C4-2B (cell line): Measurements from ENCODE around the gene TAF7.
"Not testable (repeated sequence)": the region's sequence is repeated elsewhere in the genome, so short reads cannot be mapped to it uniquely, and the experiment has no call there.

Experiments used
- H3K27ac ChIP-seq: fragments of 450-650 bp; 2 replicates; pipeline ENCODE4 v1.5.1; 2017
- ZFX ChIP-seq: fragments of 450-650 bp; IDR thresholded peaks from 2 replicates; pipeline ENCODE4 v1.6.1; 2017
- TF ChIP-seq, protein P1 (sequence below): fragments of 450-650 bp; conservative IDR thresholded peaks from 2 replicates; pipeline ENCODE4 v1.5.1; 2017; ENCODE audit warnings: mild to moderate bottlenecking

Gene TAF7

DNA sequence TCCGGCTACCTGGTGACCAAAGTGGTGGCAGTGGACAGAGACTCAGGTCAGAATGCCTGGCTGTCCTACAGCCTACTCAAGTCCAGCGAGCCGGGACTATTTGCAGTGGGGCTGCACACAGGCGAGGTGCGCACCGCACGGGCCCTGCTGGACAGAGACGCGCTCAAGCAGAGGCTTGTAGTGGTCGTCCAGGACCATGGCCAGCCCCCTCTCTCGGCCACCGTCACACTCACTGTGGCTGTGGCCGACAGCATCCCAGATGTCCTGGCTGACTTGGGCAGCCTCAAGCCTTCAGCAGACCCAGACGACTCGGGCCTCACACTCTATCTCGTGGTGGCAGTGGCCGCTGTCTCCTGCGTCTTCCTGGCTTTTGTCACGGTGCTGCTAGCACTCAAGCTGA, 36.4 kb upstream of the TAF7 start:
- no peak overlapping the region for H3K27ac ChIP-seq

DNA sequence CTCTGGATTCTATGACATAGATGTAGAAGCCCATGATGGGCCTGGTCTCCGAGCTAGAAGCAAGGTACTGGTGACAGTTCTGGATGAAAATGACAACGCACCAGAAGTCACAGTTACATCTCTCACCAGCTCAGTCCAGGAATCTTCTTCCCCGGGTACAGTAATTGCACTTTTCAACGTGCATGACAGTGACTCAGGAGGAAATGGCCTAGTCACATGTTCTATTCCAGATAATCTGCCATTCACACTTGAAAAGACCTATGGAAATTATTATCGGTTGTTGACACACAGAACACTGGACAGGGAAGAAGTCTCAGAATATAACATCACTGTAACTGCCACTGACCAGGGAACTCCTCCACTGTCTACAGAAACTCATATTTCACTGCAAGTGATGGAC, 35.5 kb upstream of the TAF7 start:
- TF ChIP-seq, protein P1, sequence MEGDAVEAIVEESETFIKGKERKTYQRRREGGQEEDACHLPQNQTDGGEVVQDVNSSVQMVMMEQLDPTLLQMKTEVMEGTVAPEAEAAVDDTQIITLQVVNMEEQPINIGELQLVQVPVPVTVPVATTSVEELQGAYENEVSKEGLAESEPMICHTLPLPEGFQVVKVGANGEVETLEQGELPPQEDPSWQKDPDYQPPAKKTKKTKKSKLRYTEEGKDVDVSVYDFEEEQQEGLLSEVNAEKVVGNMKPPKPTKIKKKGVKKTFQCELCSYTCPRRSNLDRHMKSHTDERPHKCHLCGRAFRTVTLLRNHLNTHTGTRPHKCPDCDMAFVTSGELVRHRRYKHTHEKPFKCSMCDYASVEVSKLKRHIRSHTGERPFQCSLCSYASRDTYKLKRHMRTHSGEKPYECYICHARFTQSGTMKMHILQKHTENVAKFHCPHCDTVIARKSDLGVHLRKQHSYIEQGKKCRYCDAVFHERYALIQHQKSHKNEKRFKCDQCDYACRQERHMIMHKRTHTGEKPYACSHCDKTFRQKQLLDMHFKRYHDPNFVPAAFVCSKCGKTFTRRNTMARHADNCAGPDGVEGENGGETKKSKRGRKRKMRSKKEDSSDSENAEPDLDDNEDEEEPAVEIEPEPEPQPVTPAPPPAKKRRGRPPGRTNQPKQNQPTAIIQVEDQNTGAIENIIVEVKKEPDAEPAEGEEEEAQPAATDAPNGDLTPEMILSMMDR: no peak
- no peak for TF ChIP-seq ZFX
- no peak overlapping the region for H3K27ac ChIP-seq

More for the DNA sequence above, 36.4 kb upstream of the TAF7 start:
- no peak for TF ChIP-seq ZFX
- TF ChIP-seq, protein P1: no peak

DNA sequence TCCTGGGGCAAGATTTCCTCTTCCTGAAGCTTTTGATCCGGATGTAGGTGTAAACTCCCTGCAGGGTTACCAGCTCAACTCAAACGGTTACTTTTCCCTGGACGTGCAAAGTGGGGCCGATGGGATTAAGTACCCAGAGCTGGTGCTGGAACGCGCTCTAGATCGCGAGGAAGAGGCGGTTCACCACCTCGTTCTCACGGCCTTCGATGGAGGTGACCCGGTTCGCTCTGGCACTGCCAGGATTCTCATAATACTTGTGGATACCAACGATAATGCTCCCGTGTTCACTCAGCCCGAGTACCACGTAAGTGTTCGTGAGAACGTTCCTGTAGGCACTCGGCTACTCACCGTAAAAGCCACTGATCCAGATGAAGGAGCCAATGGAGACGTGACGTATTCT, 35.1 kb upstream of the TAF7 start:
- no peak for TF ChIP-seq ZFX
- TF ChIP-seq, protein P1: no peak
- no peak overlapping the region for H3K27ac ChIP-seq

DNA sequence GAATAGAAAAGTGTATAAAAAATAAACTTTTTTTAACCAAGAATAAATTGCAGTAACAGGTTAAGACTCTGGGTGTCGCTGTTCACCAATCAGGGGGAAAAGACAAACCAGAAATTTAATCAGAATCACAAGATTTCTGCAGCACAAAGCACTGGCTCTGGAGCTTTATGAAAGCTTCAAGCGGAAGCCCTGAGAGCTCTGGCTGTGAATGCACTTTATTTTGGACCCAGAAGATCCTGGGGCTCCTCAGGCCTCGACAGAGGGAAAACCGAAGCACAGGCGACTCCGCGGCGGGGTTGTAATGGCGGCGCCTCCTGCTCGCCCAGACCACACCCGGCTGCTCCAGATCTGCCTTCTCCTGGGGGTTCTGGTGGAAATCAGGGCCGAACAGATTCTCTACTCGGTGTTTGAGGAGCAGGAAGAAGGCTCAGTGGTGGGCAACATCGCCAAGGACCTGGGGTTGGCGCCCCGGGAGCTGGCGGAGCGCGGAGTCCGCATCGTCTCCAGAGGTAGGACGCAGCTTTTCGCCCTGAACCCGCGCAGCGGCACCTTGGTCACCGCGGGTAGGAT, 34.4 kb upstream of the TAF7 start, which contains the start of gene PCDHGA4:
TSS of gene PCDHGA4 (plus strand) at position 122 of the 570 bp plus-strand sequence. CDS start at position 209, 87 bp downstream.
- TF ChIP-seq, protein P1: peak; percentile 78
- TF ChIP-seq ZFX: no peak
- H3K27ac ChIP-seq: no peak within 1 kb of the TSS

- H3K27ac ChIP-seq: no peak overlapping the region
- TF ChIP-seq, protein P1: no peak
- no peak for TF ChIP-seq ZFX
Measured at GRCh38 chr5:141351591-141351990, 31.0 kb upstream of the TAF7 start.

DNA sequence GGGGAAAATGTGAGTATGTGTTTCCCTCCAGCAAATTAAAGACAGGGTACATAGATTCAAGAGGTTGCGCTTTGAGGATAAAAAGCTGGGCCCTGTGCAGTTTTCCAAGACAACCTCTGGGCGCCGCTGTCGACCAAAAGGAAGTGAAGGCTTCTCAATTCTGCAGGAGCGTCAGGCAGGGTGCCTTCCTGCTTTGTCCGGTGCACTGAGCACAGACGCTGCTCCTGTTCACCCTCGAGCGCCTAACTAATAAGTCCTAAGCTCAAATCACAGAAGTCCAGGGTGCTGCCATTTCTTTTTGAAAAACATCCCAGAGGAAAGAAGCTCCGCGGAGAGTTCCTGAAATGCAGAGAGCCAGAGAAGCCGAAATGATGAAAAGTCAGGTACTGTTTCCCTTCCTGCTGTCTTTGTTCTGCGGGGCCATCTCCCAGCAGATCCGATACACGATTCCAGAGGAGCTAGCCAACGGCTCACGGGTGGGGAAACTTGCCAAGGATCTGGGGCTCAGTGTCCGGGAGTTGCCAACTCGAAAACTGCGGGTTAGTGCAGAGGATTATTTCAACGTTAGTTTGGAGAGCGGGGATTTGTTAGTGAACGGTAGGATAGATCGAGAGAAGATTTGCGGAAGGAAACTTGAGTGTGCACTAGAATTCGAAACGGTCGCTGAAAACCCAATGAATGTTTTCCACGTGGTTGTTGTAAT, 29.5 kb upstream of the TAF7 start, which contains the start of gene PCDHGB1:
TSS of gene PCDHGB1 (plus strand) at position 183 of the 703 bp plus-strand sequence. CDS start at position 345, 162 bp downstream.
- TF ChIP-seq, protein P1: peak; percentile 84
- no peak for TF ChIP-seq ZFX
- no peak within 1 kb of the TSS for H3K27ac ChIP-seq

DNA sequence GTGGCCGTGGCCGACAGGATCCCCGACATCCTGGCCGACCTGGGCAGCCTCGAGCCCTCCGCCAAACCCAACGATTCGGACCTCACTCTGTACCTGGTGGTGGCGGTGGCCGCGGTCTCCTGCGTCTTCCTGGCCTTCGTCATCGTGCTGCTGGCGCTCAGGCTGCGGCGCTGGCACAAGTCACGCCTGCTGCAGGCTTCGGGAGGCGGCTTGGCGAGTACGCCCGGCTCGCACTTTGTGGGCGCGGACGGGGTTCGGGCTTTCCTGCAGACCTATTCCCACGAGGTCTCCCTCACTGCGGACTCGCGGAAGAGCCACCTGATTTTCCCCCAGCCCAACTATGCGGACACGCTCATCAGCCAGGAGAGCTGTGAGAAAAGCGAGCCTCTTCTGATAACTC, 25.4 kb upstream of the TAF7 start:
- not testable (repeated sequence) for H3K27ac ChIP-seq

- TF ChIP-seq, protein P1: peak; percentile 25
- no peak for TF ChIP-seq ZFX
- no peak overlapping the region for H3K27ac ChIP-seq
Measured at GRCh38 chr5:141345327-141345726, 24.7 kb upstream of the TAF7 start.
